ENCODE results near the gene FOXS1.

DNA sequence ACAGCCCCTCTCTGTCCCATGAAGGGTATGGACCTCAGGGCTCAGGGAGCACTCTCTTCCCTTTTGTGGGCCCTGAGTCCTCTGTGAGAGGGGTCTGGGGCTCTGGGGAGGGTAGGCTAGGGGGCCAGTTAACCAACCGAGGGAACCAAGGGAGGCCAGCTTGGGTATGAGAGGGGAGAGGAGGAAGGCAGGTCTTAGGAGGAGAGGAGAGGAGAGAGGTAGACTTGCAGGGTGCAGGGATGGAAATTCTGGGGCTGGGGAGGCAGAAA is 24.2 kb upstream of the FOXS1 start:
- TF ChIP-seq RAD21 (IDR thresholded peaks at IDR 0.05; ENCODE audit: low read depth) (no peak), YY1 (IDR thresholded peaks at IDR 0.05; ENCODE audit: low read depth) (no peak), EP300 (IDR thresholded peaks at IDR 0.05; ENCODE audit: borderline replicate concordance) (no peak), NFIC (IDR thresholded peaks at IDR 0.05) (no peak), TEAD4 (IDR thresholded peaks at IDR 0.05) (no peak), CREB1 (IDR thresholded peaks at IDR 0.05; ENCODE audit: low read depth) (no peak), TAF1 (IDR thresholded peaks at IDR 0.05; ENCODE audit: low read depth) (no peak), EGR1 (IDR thresholded peaks at IDR 0.05) (no peak), FOXM1 (IDR thresholded peaks at IDR 0.05; ENCODE audit: borderline replicate concordance, low read depth) (no peak)
- TF ChIP-seq, protein P1, sequence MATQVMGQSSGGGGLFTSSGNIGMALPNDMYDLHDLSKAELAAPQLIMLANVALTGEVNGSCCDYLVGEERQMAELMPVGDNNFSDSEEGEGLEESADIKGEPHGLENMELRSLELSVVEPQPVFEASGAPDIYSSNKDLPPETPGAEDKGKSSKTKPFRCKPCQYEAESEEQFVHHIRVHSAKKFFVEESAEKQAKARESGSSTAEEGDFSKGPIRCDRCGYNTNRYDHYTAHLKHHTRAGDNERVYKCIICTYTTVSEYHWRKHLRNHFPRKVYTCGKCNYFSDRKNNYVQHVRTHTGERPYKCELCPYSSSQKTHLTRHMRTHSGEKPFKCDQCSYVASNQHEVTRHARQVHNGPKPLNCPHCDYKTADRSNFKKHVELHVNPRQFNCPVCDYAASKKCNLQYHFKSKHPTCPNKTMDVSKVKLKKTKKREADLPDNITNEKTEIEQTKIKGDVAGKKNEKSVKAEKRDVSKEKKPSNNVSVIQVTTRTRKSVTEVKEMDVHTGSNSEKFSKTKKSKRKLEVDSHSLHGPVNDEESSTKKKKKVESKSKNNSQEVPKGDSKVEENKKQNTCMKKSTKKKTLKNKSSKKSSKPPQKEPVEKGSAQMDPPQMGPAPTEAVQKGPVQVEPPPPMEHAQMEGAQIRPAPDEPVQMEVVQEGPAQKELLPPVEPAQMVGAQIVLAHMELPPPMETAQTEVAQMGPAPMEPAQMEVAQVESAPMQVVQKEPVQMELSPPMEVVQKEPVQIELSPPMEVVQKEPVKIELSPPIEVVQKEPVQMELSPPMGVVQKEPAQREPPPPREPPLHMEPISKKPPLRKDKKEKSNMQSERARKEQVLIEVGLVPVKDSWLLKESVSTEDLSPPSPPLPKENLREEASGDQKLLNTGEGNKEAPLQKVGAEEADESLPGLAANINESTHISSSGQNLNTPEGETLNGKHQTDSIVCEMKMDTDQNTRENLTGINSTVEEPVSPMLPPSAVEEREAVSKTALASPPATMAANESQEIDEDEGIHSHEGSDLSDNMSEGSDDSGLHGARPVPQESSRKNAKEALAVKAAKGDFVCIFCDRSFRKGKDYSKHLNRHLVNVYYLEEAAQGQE (IDR thresholded peaks at IDR 0.05; ENCODE audit: low read depth): no peak
- TF ChIP-seq, protein P2, sequence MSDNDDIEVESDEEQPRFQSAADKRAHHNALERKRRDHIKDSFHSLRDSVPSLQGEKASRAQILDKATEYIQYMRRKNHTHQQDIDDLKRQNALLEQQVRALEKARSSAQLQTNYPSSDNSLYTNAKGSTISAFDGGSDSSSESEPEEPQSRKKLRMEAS (IDR thresholded peaks at IDR 0.05): no peak
- TF ChIP-seq, protein P3, sequence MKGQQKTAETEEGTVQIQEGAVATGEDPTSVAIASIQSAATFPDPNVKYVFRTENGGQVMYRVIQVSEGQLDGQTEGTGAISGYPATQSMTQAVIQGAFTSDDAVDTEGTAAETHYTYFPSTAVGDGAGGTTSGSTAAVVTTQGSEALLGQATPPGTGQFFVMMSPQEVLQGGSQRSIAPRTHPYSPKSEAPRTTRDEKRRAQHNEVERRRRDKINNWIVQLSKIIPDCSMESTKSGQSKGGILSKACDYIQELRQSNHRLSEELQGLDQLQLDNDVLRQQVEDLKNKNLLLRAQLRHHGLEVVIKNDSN (IDR thresholded peaks at IDR 0.05): no peak
